ENCODE data around the gene CTPS2.
"Not testable (repeated sequence)": the region's sequence is repeated elsewhere in the genome, so short reads cannot be mapped to it uniquely, and the experiment has no call there.

The CTPS2 gene

GRCh38 chrX:16725072-16725471, 12.6 kb upstream of the CTPS2 start:
- no peaks in the 10 kb centered on the region for H3K4me1 ChIP-seq
- H3K36me3 ChIP-seq (ENCODE audit: control insufficient read depth, insufficient read depth, low read length), result no peaks in the 10 kb centered on the region
- H3K4me2 ChIP-seq (ENCODE audit: low read length), result no peak overlapping the region
- H3K9ac ChIP-seq, result no peak overlapping the region
- H2AFZ ChIP-seq, result no peak overlapping the region
- no peak overlapping the region for H3K4me3 ChIP-seq (ENCODE audit: low read depth, low read length)
- TF ChIP-seq, protein P1, sequence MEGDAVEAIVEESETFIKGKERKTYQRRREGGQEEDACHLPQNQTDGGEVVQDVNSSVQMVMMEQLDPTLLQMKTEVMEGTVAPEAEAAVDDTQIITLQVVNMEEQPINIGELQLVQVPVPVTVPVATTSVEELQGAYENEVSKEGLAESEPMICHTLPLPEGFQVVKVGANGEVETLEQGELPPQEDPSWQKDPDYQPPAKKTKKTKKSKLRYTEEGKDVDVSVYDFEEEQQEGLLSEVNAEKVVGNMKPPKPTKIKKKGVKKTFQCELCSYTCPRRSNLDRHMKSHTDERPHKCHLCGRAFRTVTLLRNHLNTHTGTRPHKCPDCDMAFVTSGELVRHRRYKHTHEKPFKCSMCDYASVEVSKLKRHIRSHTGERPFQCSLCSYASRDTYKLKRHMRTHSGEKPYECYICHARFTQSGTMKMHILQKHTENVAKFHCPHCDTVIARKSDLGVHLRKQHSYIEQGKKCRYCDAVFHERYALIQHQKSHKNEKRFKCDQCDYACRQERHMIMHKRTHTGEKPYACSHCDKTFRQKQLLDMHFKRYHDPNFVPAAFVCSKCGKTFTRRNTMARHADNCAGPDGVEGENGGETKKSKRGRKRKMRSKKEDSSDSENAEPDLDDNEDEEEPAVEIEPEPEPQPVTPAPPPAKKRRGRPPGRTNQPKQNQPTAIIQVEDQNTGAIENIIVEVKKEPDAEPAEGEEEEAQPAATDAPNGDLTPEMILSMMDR (IDR thresholded peaks at IDR 0.05), result no peak
- no peaks in the 10 kb centered on the region for H3K9me3 ChIP-seq (ENCODE audit: control insufficient read depth, low read length)
- peaks cover 30% of the 10 kb centered on the region for H3K79me2 ChIP-seq
- H3K27ac ChIP-seq, result no peak overlapping the region
- no peaks in the 10 kb centered on the region for H3K27me3 ChIP-seq (ENCODE audit: control insufficient read depth, insufficient read depth, low read length)

- H3K27me3 ChIP-seq (ENCODE audit: control insufficient read depth, insufficient read depth, low read length), result no peaks in the 10 kb centered on the region
- H3K4me1 ChIP-seq, result no peaks in the 10 kb centered on the region
- no peaks in the 10 kb centered on the region for H3K36me3 ChIP-seq (ENCODE audit: control insufficient read depth, insufficient read depth, low read length)
- peaks cover 22% of the 10 kb centered on the region for H3K79me2 ChIP-seq
- no peaks in the 10 kb centered on the region for H3K9me3 ChIP-seq (ENCODE audit: control insufficient read depth, low read length)
- H3K4me3 ChIP-seq (ENCODE audit: low read depth, low read length), result no peak overlapping the region
- no peak overlapping the region for H3K9ac ChIP-seq
- TF ChIP-seq, protein P1 (IDR thresholded peaks at IDR 0.05), result no peak
- H2AFZ ChIP-seq, result no peak overlapping the region
- no peak overlapping the region for H3K4me2 ChIP-seq (ENCODE audit: low read length)
- H3K27ac ChIP-seq, result no peak overlapping the region
These were observed 10.0 kb upstream of the CTPS2 start for GRCh38 chrX:16722481-16722880.

GRCh38 chrX:16719334-16720084, 7.0 kb upstream of the CTPS2 start, which contains the start of gene SYAP1:
Gene SYAP1 (plus strand): TSS chrX:16719612. CDS start chrX:16719725, 113 bp downstream.
- H3K4me1 ChIP-seq, result no peaks in the 10 kb centered on the region
- TF ChIP-seq, protein P1 (IDR thresholded peaks at IDR 0.05), result no peak
- H3K27me3 ChIP-seq (ENCODE audit: control insufficient read depth, insufficient read depth, low read length), result no peaks in the 10 kb centered on the region
- peak within 1 kb of the TSS; percentile 90 for H2AFZ ChIP-seq
- H3K9ac ChIP-seq, result peak within 1 kb of the TSS; percentile 84
- H3K4me2 ChIP-seq (ENCODE audit: low read length), result peak within 1 kb of the TSS; percentile 93
- peaks cover 21% of the 10 kb centered on the region for H3K79me2 ChIP-seq
- H3K9me3 ChIP-seq (ENCODE audit: control insufficient read depth, low read length), result no peaks in the 10 kb centered on the region
- H3K4me3 ChIP-seq (ENCODE audit: low read depth, low read length), result peak within 1 kb of the TSS; percentile 74
- H3K36me3 ChIP-seq (ENCODE audit: control insufficient read depth, insufficient read depth, low read length), result no peaks in the 10 kb centered on the region
- peak within 1 kb of the TSS; percentile 97 for H3K27ac ChIP-seq

- Histone ChIP-seq H3K4me1 (no peaks in the 10 kb centered on the region), H3K4me2 (ENCODE audit: low read length) (peak overlapping the region; percentile 93), H3K27ac (peak overlapping the region; percentile 97), H3K79me2 (peaks cover 16% of the 10 kb centered on the region), H3K9ac (peak overlapping the region; percentile 84), H3K9me3 (ENCODE audit: control insufficient read depth, low read length) (no peaks in the 10 kb centered on the region), H3K36me3 (ENCODE audit: control insufficient read depth, insufficient read depth, low read length) (no peaks in the 10 kb centered on the region), H2AFZ (peak overlapping the region; percentile 90), H3K27me3 (ENCODE audit: control insufficient read depth, insufficient read depth, low read length) (no peaks in the 10 kb centered on the region), H3K4me3 (ENCODE audit: low read depth, low read length) (peak overlapping the region; percentile 74)
- TF ChIP-seq, protein P1 (IDR thresholded peaks at IDR 0.05), result no peak
These were observed 6.4 kb upstream of the CTPS2 start for GRCh38 chrX:16718824-16719333.

DNA sequence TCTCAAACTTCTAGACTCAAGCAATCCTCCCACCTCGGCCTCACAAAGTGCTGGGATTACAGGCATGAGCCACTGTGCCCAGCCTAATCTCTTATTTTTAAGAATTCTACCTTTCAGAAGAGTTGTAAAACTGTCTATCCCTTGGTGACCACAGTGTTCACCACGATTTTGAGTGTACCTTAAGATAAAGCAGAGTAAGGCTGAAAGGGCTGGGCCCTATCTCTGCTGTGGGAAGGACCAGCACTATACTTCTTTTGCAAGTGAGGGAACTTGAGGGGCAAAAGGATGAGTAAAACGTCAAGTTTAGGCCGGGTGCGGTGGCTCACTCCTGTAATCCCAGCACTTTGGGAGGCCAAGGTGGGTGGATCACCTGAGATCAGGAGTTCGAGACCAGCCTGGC, 4.0 kb upstream of the CTPS2 start:
- H3K9ac ChIP-seq; H3K4me2 ChIP-seq (ENCODE audit: low read length); H3K27me3 ChIP-seq (ENCODE audit: control insufficient read depth, insufficient read depth, low read length); H3K79me2 ChIP-seq; H3K36me3 ChIP-seq (ENCODE audit: control insufficient read depth, insufficient read depth, low read length); H3K27ac ChIP-seq; H3K4me1 ChIP-seq; H3K4me3 ChIP-seq (ENCODE audit: low read depth, low read length); H3K9me3 ChIP-seq (ENCODE audit: control insufficient read depth, low read length); H2AFZ ChIP-seq: not testable (repeated sequence)

DNA sequence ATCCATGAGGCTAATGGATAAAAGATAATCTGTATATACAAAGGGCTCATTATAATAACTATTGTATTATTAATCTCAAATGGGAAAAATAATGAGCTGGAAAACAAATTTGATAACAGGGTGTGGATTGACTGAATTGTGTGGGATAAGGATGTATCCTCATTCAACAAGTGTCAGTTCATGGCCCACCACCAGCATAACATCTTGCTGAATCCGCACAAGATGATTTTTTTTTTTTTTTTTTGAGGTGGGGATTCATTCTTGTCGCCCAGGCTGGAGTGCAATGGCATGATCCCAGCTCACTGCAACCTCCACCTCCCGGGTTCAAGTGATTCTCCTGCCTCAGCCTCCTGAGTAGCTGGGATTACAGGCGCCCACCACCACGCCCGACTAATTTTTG, 3.2 kb upstream of the CTPS2 start:
- not testable (repeated sequence) for H3K9ac ChIP-seq; H3K4me3 ChIP-seq (ENCODE audit: low read depth, low read length); H3K27ac ChIP-seq; H3K9me3 ChIP-seq (ENCODE audit: control insufficient read depth, low read length); H3K4me1 ChIP-seq; H3K27me3 ChIP-seq (ENCODE audit: control insufficient read depth, insufficient read depth, low read length); H2AFZ ChIP-seq; H3K36me3 ChIP-seq (ENCODE audit: control insufficient read depth, insufficient read depth, low read length); H3K79me2 ChIP-seq; H3K4me2 ChIP-seq (ENCODE audit: low read length)
